HepG2 (cell line): Measurements from ENCODE around the gene CTAG1A. TPM values are rescaled to one million over a fixed set of nuclear protein-coding genes. Genes with fewer than 3 reads are reported as not detected.

ENCODE experiments used
- ATAC-seq: fragments of 200-7000 bp; cut with Tn5 transposase; 3 replicates; pipeline ENCODE4 v1.9.1; 2020; ENCODE audit warnings: mild to moderate bottlenecking, moderate library complexity
- BruUV-seq: library from RNA; stranded (reverse); fragments of 400-500 nt; replicated peaks from 2 replicates; lab custom pipeline; 2021; lab: Mats Ljungman, UMichigan
- CTCF ChIA-PET: fragments of 300-600 bp; formaldehyde crosslinking; extraction: SDS; loops from one replicate; lab custom pipeline; 2021; ENCODE audit warnings: low total read pairs, inconsistent platforms, low intra/inter-chr PET ratio; lab: Yijun Ruan, JAX
- POLR2A ChIA-PET: fragments of 350-600 bp; sonication (Branson Sonifier 250); formaldehyde crosslinking; loops from one replicate; lab custom pipeline; 2020; ENCODE audit warnings: antibody characterized with exemption, inconsistent platforms; lab: Yijun Ruan, JAX
- DNase-seq: peaks from one replicate; pipeline ENCODE4 v3.0.0-alpha.2; 2015; ENCODE audit warnings: low spot score
- FAIRE-seq: peaks from 3 replicates; lab custom pipeline; 2011; peaks lifted over from hg19 to GRCh38; lab: Jason Lieb, UNC
- H2AFZ ChIP-seq: one replicate; pipeline ENCODE4 v1.6.1; 2011; ENCODE audit warnings: low read length, inconsistent platforms
- H3K27ac ChIP-seq: fragments of 300-600 bp; 3 replicates; pipeline ENCODE4 v1.8.0; 2011; ENCODE audit warnings: mixed run types, mild to moderate bottlenecking, mixed read lengths, low read length, inconsistent platforms; ENCODE audit not compliant: insufficient read depth; ENCODE audit errors: extremely low read length
- H3K27me3 ChIP-seq, 2 experiments: fragments of 200-600 bp in 1 of 2; 2 replicates in 1 of 2; 3 replicates in 1 of 2; pipeline versions ENCODE4 v1.6.0 to v1.8.0; 2011; ENCODE audit warnings: low read length in 2 of 2, mild to moderate bottlenecking in 2 of 2, moderate library complexity in 2 of 2, inconsistent platforms in 1 of 2; ENCODE audit not compliant: insufficient read depth in 2 of 2, control insufficient read depth in 1 of 2
- H3K36me3 ChIP-seq, 2 experiments: fragments of 200-600 bp in 1 of 2; replicated peaks in 1 of 2; 2 replicates in 1 of 2; 3 replicates in 1 of 2; pipeline versions ENCODE4 v1.5.1 to v1.8.0; 2011; ENCODE audit warnings: low read length in 2 of 2, inconsistent platforms in 1 of 2; ENCODE audit not compliant: insufficient read depth in 2 of 2, control insufficient read depth in 1 of 2
- H3K4me1 ChIP-seq: 2 replicates; pipeline ENCODE4 v1.5.1; 2012; ENCODE audit warnings: low read length, inconsistent platforms; ENCODE audit not compliant: insufficient read depth
- H3K4me2 ChIP-seq: 2 replicates; pipeline ENCODE4 v1.6.0; 2011; ENCODE audit warnings: low read depth, low read length, inconsistent platforms
- H3K4me3 ChIP-seq, 3 experiments: fragments of 200-600 bp in 1 of 3; sonication (generic), shearing (Covaris generic) in 1 of 3; replicated peaks in 1 of 3; 2 replicates each; pipeline ENCODE4 v1.5.1; 2011 to 2016; ENCODE audit warnings: low read length in 3 of 3, inconsistent platforms in 2 of 3, low read depth in 2 of 3, mild to moderate bottlenecking in 2 of 3, control low read depth in 1 of 3, mixed read lengths in 1 of 3; ENCODE audit not compliant: insufficient read depth in 1 of 3
- H3K79me2 ChIP-seq: one replicate; pipeline ENCODE4 v1.6.1; 2011; ENCODE audit warnings: low read length, inconsistent platforms; ENCODE audit not compliant: insufficient read depth
- H3K9ac ChIP-seq: 2 replicates; pipeline ENCODE4 v1.6.0; 2011; ENCODE audit warnings: mild to moderate bottlenecking, low read depth, low read length, inconsistent platforms; ENCODE audit not compliant: insufficient read depth
- H3K9me3 ChIP-seq: 2 replicates; pipeline ENCODE4 v1.5.1; 2012; ENCODE audit warnings: mild to moderate bottlenecking, low read length
- H4K20me1 ChIP-seq: 2 replicates; pipeline ENCODE4 v1.6.0; 2011; ENCODE audit warnings: inconsistent platforms, mild to moderate bottlenecking, low read length, moderate library complexity; ENCODE audit not compliant: insufficient read depth
- AGO2 ChIP-seq: fragments of 200-400 bp; formaldehyde crosslinking; optimal IDR thresholded peaks from 2 replicates; pipeline ENCODE3; 2017; ENCODE audit warnings: mild to moderate bottlenecking, low read depth, low read length, moderate library complexity
- ATF3 ChIP-seq: sonication (generic); formaldehyde crosslinking; IDR thresholded peaks from 2 replicates; pipeline ENCODE4 v1.4.0; 2020; ENCODE audit warnings: missing genetic modification reagents
- BORCS8-MEF2B ChIP-seq: sonication (generic); formaldehyde crosslinking; IDR thresholded peaks from 2 replicates; pipeline ENCODE4 v1.8.0; 2022; ENCODE audit warnings: mild to moderate bottlenecking, missing genetic modification reagents
- DMTF1 ChIP-seq: sonication (generic); formaldehyde crosslinking; IDR thresholded peaks from 2 replicates; pipeline ENCODE4 v1.4.0; 2020; ENCODE audit warnings: mild to moderate bottlenecking, missing genetic modification reagents
- E2F2 ChIP-seq: sonication (generic); formaldehyde crosslinking; IDR thresholded peaks from 2 replicates; pipeline ENCODE4 v1.4.0; 2020; ENCODE audit warnings: missing genetic modification reagents, borderline replicate concordance
- ELK4 ChIP-seq: sonication (generic); formaldehyde crosslinking; IDR thresholded peaks from 2 replicates; pipeline ENCODE4 v1.9.0; 2021; ENCODE audit warnings: missing genetic modification reagents, borderline replicate concordance
- IKZF1 ChIP-seq: fragments of 450-650 bp; IDR thresholded peaks from 2 replicates; pipeline ENCODE4 v1.7.1; 2016
- MNT ChIP-seq: fragments of 450-650 bp; IDR thresholded peaks from 2 replicates; pipeline ENCODE4 v1.6.1; 2016
- NFATC3 ChIP-seq: sonication (generic); formaldehyde crosslinking; IDR thresholded peaks from 2 replicates; pipeline ENCODE4 v1.5.1; 2020; ENCODE audit warnings: mild to moderate bottlenecking, missing genetic modification reagents
- SNAI1 ChIP-seq: sonication (generic); formaldehyde crosslinking; IDR thresholded peaks from 2 replicates; pipeline ENCODE4 v1.5.0; 2020; ENCODE audit warnings: mild to moderate bottlenecking, missing genetic modification reagents, borderline replicate concordance
- XBP1 ChIP-seq: sonication (generic); formaldehyde crosslinking; IDR thresholded peaks from 2 replicates; pipeline ENCODE4 v1.5.0; 2020; ENCODE audit warnings: missing genetic modification reagents
- ZEB1 ChIP-seq: IDR thresholded peaks from 2 replicates; pipeline ENCODE4 v1.6.1; 2012; ENCODE audit warnings: mild to moderate bottlenecking, low read depth, inconsistent platforms; ENCODE audit not compliant: insufficient replicate concordance
- ZNF224 ChIP-seq: sonication (generic); formaldehyde crosslinking; IDR thresholded peaks from 2 replicates; pipeline ENCODE4 v1.5.0; 2020; ENCODE audit warnings: mild to moderate bottlenecking, missing genetic modification reagents
- ZNF256 ChIP-seq: sonication (generic); formaldehyde crosslinking; conservative IDR thresholded peaks from 2 replicates; pipeline ENCODE4 v1.4.0; 2020; ENCODE audit warnings: missing genetic modification reagents
- ZNF3 ChIP-seq: IDR thresholded peaks from 2 replicates; pipeline ENCODE4 v1.7.0; 2017; ENCODE audit warnings: inconsistent platforms
- ZNF576 ChIP-seq: sonication (generic); formaldehyde crosslinking; IDR thresholded peaks from 2 replicates; pipeline ENCODE4 v1.4.0; 2020; ENCODE audit warnings: mild to moderate bottlenecking, missing genetic modification reagents
- ZSCAN29 ChIP-seq: sonication (generic); formaldehyde crosslinking; conservative IDR thresholded peaks from 2 replicates; pipeline ENCODE4 v1.4.0; 2020; ENCODE audit warnings: mild to moderate bottlenecking, missing genetic modification reagents
- WGBS: methylation state at CpG from one replicate; pipeline ENCODE4 v1.1.6; 2017; ENCODE audit warnings: low lambda C conversion rate; 5-methylcytosine and 5-hydroxymethylcytosine counted together
- in situ Hi-C: cut with HindIII; loops from 2 replicates; pipeline ENCODE4 v1.10.0; 2017; ENCODE audit warnings: low pct_unique_long_range_greater_than_20kb; ENCODE audit not compliant: extremely low pct_ligation_motif_present
- intact Hi-C: fragments of 100-400 bp; cut with micrococcal nuclease; formaldehyde crosslinking; loops from one replicate; pipeline ENCODE4 v1.10.0; 2022; ENCODE audit not compliant: unreplicated experiment
- polyA plus RNA-seq, 8 experiments: library from polyadenylated mRNA; depleted of rRNA in 3 of 8; stranded (reverse) in 7 of 8; unstranded in 1 of 8; fragments of >200 nt; fragmentation: Illumina TruSeq in 4 of 8; extraction: Trizol in 4 of 8; gene quantifications; 2 replicates each; pipeline versions ENCODE4 v1.2.1 to v1.2.3, GENCODE V29; 2011 to 2016; ENCODE audit warnings: low read depth in 4 of 8, missing spikeins in 1 of 8, mixed read lengths in 1 of 8; ENCODE audit not compliant: insufficient read depth in 1 of 8
- total RNA-seq, 5 experiments: library from RNA; depleted of rRNA; stranded (reverse); fragments of >200 nt; fragmentation: Illumina TruSeq; extraction: Trizol; gene quantifications; 2 replicates each; pipeline ENCODE4 v1.2.3, GENCODE V29; 2016; ENCODE audit warnings: low read depth in 1 of 5

The CTAG1A gene
- total and polyA plus RNA-seq, 2 of the 13 experiments (the other 11 are each of a cell fraction or from before 2014, with no cell fraction given) = not detected

GRCh38 chrX:154539077-154539476, 45.9 kb upstream of the CTAG1A start:
- Histone ChIP-seq H3K79me2 (peaks cover 20% of the 10 kb centered on the region), H3K4me3 (no peak overlapping the region), H3K4me1 (peaks cover 51% of the 10 kb centered on the region), H3K4me2 (no peak overlapping the region), H3K9ac (no peak overlapping the region), H2AFZ (no peak overlapping the region), H3K27me3 (no peaks in the 10 kb centered on the region; a peak in 1 of 5 replicates), H3K36me3 (peaks cover under 1 to 5% of the 10 kb centered on the region in 2 experiments; a peak in 2 of 5 replicates), H4K20me1 (no peaks in the 10 kb centered on the region), H3K9me3 (no peaks in the 10 kb centered on the region), H3K27ac (no peak overlapping the region)
- DNase-seq (no peak), FAIRE-seq (no peak), ATAC-seq (no peak)
- TF ChIP-seq AGO2 (no peak), SNAI1 (CRISPR knock-in tag) (no peak), DMTF1 (CRISPR knock-in tag) (no peak), ZNF256 (CRISPR knock-in tag) (no peak), XBP1 (CRISPR knock-in tag) (no peak), MNT (no peak), BORCS8-MEF2B (CRISPR knock-in tag) (no peak), ELK4 (no peak), ZNF224 (no peak), NFATC3 (CRISPR knock-in tag) (no peak), E2F2 (CRISPR knock-in tag) (no peak), ZNF3 (no peak), ZEB1 (no peak), ZNF576 (CRISPR knock-in tag) (no peak), ZSCAN29 (CRISPR knock-in tag) (no peak), IKZF1 (no peak), ATF3 (no peak)
- CTCF ChIA-PET = interaction anchor here (0.6 kb wide), 1 partner anchor 8 kb away, joined by 3 read pairs; no protein-coding TSS in a partner anchor
- no TSS peak for BruUV-seq
- POLR2A ChIA-PET = no interaction called here
- in situ Hi-C loops (loop anchor here (25.0 kb wide), 1 partner anchor 127 kb away; the partner anchor contains the start of genes DNASE1L1 and TAFAZZIN), intact Hi-C loops (no loop called here)
- 96% methylated on average over 8 of the region's 8 CpGs for WGBS
